ENCODE results near the gene MTMR2. TPM values are rescaled to one million over a fixed set of nuclear protein-coding genes. Genes with fewer than 3 reads are reported as not detected.

MTMR2 gene
- total RNA-seq, 1 experiment from 2014 or later = 29.1 TPM

- Histone ChIP-seq H3K9ac (ENCODE audit: low read length) (no peak overlapping the region), H3K4me2 (ENCODE audit: low read length) (no peak overlapping the region), H3K9me2 (ENCODE audit: insufficient read depth) (no peaks in the 10 kb centered on the region), H3K4me1 (ENCODE audit: control insufficient read depth in 1 of 2, insufficient read depth in 2 of 2, low read length in 2 of 2) (no peaks in the 10 kb centered on the region), H2AFZ (ENCODE audit: low read depth, low read length, poor library complexity, severe bottlenecking) (no peak overlapping the region), H3K27ac (ENCODE audit: low read depth, low read length) (no peak overlapping the region), H3K27me3 (ENCODE audit: insufficient read depth, low read length) (no peaks in the 10 kb centered on the region), H3K9me3 (ENCODE audit: control insufficient read depth in 1 of 2, insufficient read depth in 1 of 2, low read depth in 1 of 2, low read length in 2 of 2) (no peaks in the 10 kb centered on the region), H3K79me2 (ENCODE audit: insufficient read depth, low read length) (no peaks in the 10 kb centered on the region), H3K36me3 (ENCODE audit: control insufficient read depth in 1 of 2, insufficient read depth in 2 of 2, low read length in 2 of 2) (peaks cover 0 to 12% of the 10 kb centered on the region in 2 experiments; a peak in 2 of 4 replicates), H4K20me1 (ENCODE audit: insufficient read depth) (no peaks in the 10 kb centered on the region), H3K4me3 (replicated peaks in 1 of 2; ENCODE audit: low read depth in 1 of 2, low read length in 2 of 2) (no peak overlapping the region)
- TF ChIP-seq TCF7L2 (IDR thresholded peaks at IDR 0.05; ENCODE audit: borderline replicate concordance, extremely low read depth, insufficient read depth, insufficient read length) = no peak
- TF ChIP-seq ATF3 (IDR thresholded peaks at IDR 0.05) = no peak
- TF ChIP-seq EGR1 (IDR thresholded peaks at IDR 0.05; ENCODE audit: low read depth) = no peak
- no peak for TF ChIP-seq CBX3 (IDR thresholded peaks at IDR 0.05; ENCODE audit: low read depth)
- no peak for TF ChIP-seq YY1 (IDR thresholded peaks at IDR 0.05; ENCODE audit: extremely low read depth, insufficient replicate concordance, low read depth, low read length)
- TF ChIP-seq SIN3A (IDR thresholded peaks at IDR 0.05; ENCODE audit: low read depth) = no peak
- TF ChIP-seq ZFX (IDR thresholded peaks at IDR 0.05) = no peak
- TF ChIP-seq POLR2A (IDR thresholded peaks at IDR 0.05; ENCODE audit: borderline replicate concordance, extremely low read depth, insufficient read depth, insufficient read length) = no peak
- TF ChIP-seq REST (IDR thresholded peaks at IDR 0.05; ENCODE audit: low read depth) = no peak
- TF ChIP-seq ELF1 (IDR thresholded peaks at IDR 0.05; ENCODE audit: borderline replicate concordance, low read depth) = no peak
- TF ChIP-seq SRF (IDR thresholded peaks at IDR 0.05; ENCODE audit: low read depth) = no peak
- TF ChIP-seq RAD21 (IDR thresholded peaks at IDR 0.05; ENCODE audit: low read depth) = no peak
- TF ChIP-seq CTCF (IDR thresholded peaks at IDR 0.05 in 2 of 3, conservative IDR thresholded peaks at IDR 0.05 in 1 of 3; ENCODE audit: borderline replicate concordance in 1 of 3, insufficient read depth in 1 of 3, low read depth in 2 of 3, low read length in 2 of 3) = no peak
- ChIA-PET RAD21 (ENCODE audit: low non-redundant PET in 1 of 2, low total read pairs in 2 of 2, uncharacterized antibody in 2 of 2, unreplicated experiment in 2 of 2) (no interaction called here), POLR2A (no interaction called here), CTCF (interaction anchor here (1.4 to 1.5 kb wide), 2 partner anchors 9 to 498 kb away, joined by 4 read pairs; partner anchors contain the start of gene MAML2)
- no peak for ATAC-seq
- intact Hi-C loops (cut with micrococcal nuclease) = no loop called here
- no peak for DNase-seq (ENCODE audit: low read depth, low spot score)
- BruUV-seq (replicated peaks) = no TSS peak
These were observed 78.7 kb downstream of the MTMR2 start for GRCh38 chr11:95845167-95845566.
